8988T (cell line): ENCODE results near the gene FIBP.

Experiments used
- DNase-seq: peaks from one replicate; pipeline ENCODE4 v3.0.0; 2011

FIBP gene

DNA sequence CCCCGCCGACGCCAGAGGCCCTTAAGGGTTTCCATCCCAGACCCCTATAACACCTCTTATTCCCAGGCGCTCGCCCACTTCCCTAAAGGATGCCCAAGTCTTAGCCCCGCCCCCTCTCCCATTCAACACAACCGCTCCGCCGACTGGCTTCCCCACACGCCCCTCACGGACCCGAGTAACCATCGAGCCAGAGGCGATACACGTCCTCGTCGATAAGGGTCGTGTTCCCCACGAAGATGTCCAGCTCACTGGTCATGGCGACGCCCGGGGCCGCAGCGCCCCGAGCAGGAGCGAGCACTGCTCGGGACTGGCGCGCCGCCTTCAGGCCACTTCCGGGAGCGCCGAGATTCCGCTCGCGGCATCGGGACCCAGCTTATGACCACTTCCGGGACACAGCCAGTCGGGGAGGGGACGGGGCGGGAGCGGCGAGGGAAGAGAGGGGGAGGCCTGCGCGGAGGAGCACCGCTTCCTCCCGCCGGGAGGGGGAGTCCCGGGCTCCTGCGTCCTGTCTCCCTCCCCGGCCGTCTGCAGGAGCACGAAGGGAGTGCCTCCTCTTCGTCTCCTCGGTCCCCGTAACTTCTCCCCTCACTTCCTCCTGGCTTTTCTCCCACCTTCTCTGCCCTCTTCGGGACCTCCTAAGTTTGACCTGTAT is at the start of gene FIBP:
Gene FIBP, minus strand, starts transcription at position 309 of the 652 bp plus-strand sequence. Its CDS starts 53 bp downstream, at position 256.
- DNase-seq, result peak; percentile 99

- DNase-seq, result no peak
These were observed 49.5 kb upstream of the FIBP start for GRCh38 chr11:65937766-65938165.

GRCh38 chr11:65934014-65934413 is 45.7 kb upstream of the FIBP start:
- DNase-seq, result no peak

DNA sequence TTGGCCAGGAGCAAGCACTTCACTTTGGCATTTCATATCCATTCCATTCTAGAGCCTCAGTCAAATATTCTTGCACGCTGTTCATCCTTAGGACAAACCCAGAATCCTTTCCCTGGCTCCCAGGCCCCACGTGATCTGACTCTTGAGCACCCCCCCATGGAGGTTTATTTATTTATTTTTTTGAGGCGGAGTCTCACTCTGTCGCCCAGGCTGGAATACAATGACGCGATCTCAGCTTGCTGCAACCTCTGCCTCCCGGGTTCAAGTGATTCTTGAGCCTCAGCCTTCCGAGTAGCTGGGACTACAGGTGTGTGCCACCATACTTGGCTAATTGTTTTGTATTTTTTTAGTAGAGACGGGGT is 44.3 kb upstream of the FIBP start:
- no peak for DNase-seq

DNA sequence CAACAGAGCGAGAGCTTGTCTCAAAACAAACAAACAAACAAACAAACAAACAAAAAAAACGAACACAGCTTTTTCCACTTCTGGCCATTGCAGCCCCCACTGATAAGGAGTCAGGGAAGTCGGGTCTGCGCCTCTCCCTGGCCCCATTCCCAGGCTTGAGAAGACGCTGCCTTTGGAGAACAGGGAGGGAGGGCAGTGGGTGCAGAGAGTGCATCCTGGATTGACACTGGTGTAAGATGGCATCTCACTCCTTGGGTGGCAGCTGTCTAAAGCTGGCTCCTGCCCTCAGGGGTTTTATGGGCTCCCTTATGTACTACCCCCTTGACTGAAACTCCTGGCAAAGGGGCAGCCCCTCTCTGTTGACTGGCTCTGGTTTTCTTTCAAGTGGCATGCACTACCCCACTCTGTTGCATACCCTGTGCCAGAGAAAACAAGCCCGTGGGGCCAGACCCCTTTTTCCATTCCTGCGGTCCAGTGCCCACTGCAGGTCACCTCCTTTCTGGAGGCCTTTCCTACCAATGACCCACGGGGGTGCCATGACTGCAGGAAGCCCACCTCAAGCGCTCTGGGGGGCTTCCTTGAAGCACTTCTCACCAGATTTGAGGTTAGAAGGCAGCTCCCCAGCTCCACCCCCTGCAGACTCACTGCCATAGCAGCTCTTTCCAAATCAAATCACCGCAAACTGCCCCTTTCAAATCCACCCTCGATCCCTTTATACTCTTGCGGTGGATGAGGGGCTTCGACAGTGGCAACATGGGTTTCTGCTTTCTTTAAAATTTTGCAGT is 43.7 kb upstream of the FIBP start:
- DNase-seq, result no peak

DNA sequence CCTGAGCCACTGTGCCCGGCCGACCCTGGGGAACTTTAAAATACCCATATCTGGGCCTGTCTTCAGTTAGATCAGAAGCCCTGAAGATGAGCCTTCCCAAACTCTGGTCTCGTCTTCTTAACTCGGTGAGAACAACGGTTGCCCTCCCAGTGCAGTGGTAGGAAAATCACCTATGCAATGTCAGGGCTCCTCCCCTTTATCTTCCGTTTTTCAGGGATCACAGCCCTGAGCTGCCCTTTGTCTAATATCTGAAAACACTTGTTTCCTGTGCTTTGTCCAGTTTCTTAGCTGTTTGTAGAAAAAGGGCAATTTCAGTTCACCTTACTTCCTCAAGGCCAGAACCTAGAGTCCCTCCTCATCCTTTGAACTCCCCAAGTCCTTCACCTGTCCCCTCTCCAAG is 40.4 kb upstream of the FIBP start:
- DNase-seq, result no peak

- no peak for DNase-seq
These were observed 39.7 kb upstream of the FIBP start for GRCh38 chr11:65927904-65928397.

GRCh38 chr11:65925397-65925796 is 37.1 kb upstream of the FIBP start:
- no peak for DNase-seq

- no peak for DNase-seq
These were observed 34.3 kb upstream of the FIBP start for GRCh38 chr11:65922565-65922964.

DNA sequence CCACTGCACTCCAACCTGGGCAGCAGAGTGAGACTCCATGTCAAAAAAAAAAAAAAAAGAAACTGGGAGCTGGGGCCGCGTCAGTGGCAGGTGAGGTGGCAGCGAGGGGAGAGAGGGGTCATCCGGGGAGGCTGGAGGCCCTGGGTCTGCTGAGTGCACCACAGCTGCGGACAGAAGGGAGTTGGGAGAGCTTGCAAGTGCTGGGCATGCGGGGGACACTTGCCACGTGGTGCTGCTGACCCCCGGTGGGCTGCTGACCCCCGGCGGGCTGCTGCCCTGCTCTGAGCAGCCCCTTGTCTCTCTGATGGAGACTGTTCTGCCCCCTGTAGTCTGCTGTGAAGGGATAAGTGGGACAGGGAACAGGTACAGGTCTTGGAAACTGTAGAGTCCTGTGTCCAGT is 33.6 kb upstream of the FIBP start:
- DNase-seq, result no peak

- no peak for DNase-seq
These were observed 32.8 kb upstream of the FIBP start for GRCh38 chr11:65921033-65921555.

DNA sequence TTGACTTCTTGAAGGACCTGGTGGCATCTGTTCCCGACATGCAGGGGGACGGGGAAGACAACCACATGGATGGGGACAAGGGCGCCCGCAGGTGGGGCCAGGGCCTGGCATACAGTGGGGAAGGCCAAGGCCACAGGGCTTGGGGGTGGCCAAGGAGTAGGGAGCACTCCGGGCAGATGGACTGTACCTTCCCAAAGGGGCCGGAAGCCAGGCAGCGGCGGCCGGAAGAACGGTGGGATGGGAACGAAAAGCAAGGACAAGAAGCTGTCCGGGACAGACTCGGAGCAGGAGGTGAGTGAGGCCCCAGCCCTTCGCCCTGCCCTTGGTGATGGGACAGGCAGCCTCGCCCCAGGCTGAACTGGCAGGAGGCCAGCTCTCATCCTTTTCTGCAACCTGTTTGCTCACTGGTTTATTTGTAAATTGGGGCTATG is 32.1 kb upstream of the FIBP start:
- DNase-seq, result no peak

DNA sequence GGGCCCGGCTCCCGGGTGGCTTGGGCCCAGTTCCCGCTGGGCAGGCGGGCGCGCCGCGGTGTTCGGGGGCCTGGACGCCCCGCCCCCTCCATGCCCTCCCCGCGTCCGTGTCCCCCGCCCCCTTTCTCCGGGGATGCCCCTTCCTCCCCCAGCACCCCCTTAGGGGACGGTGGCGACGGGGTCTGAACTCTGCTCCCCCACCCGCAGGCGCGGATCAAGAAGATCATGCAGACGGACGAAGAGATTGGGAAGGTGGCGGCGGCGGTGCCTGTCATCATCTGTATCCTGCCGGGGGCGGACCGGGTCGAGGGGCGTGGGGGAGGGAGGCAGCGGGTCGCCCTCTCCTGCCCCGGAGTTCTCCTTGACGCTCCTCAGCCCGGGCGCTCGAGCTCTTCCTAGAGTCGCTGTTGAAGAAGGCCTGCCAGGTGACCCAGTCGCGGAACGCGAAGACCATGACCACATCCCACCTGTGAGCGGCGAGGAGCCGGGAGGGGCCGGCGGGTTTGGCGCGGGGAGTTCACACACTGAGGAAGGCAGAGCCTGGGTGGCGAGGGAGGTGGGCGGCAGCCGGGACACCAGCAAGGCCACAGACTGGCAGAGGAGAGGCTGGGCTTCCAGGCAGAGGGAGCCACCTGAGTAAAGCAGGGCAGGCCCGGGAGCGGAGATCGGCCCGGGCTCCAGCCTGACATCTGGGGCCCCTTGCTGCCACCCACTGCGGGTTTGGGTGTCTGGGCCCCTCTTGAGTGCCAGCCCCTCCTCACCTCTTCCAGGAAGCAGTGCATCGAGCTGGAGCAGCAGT is 31.5 kb upstream of the FIBP start:
- DNase-seq, result no peak

DNA sequence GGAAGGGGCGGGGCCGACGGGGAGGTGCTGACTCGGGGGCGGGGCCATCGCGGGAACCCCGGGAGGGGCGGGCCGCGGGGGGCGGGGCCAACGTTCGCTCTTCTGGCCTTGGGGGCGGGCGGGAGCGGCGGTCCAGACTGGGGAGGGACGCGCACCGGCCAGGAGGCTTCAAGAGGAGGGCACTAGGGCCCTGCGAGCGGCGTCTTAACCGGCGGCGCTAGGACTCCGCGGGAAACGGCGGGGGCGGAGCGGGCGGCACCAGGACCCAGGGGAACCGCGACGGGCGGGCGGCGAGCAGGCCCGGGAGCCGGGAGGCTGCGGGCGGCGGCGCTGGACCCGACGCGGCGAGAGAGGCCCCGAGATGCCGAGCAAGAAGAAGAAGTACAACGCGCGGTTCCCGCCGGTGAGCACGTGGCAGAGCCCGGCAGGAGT is 30.9 kb upstream of the FIBP start, which contains the start of gene DRAP1:
Gene DRAP1, plus strand, starts transcription at position 286 of the 432 bp plus-strand sequence. Its CDS starts 76 bp downstream, at position 362.
- peak; percentile 92 for DNase-seq

DNA sequence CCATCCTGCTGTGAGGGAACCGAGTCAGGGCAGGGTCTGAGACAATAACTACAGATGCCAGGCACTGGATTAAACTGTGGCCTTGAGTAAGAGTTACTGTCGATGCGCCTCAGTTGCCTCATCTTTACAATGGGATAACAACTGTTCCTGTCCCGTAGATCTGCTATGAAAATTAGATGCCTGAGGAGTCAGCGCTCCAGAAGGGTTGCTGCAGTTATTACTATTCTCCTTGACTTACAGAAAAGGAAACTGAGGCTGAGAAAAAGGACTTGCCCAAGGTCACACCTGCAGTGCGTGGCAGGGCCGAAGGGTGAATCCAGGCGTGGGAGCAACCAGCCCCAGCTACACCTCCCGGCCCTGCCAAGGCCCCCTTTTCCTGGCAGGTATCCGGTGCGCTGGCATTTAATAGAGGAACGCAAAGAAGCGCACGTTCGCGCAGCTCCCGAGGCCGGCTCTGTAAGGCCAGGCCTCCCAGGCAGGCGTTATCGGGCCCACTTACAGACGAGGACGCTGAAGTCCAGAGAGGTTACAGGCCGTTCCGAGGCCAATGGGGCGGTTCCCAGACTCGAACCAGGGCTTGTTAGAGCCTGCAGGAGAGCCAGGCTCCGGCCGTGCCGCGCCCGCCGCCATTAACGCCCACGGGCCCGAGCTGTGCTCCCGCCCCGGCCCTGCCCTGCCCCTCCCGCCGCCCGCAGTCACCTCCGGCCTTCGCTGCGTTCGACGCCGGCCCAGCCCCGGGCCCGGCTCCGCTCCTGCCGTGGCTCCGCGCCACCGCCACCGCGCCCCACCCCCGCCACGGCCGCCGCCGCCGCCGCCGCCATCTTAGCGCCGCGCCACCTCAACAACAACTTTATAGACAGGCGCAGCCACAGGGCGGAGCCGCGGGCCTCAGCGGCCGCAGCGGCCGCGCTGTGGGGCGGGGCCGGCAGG is 30.2 kb upstream of the FIBP start, which contains the start of gene C11orf68:
Gene C11orf68, minus strand, starts transcription at position 852 of the 930 bp plus-strand sequence. Its CDS starts 31 bp downstream, at position 821.
- DNase-seq, result no peak

GRCh38 chr11:65917434-65918210 is 29.4 kb upstream of the FIBP start:
- no peak for DNase-seq

- no peak for DNase-seq
These were observed 28.8 kb upstream of the FIBP start for GRCh38 chr11:65917077-65917433.

DNA sequence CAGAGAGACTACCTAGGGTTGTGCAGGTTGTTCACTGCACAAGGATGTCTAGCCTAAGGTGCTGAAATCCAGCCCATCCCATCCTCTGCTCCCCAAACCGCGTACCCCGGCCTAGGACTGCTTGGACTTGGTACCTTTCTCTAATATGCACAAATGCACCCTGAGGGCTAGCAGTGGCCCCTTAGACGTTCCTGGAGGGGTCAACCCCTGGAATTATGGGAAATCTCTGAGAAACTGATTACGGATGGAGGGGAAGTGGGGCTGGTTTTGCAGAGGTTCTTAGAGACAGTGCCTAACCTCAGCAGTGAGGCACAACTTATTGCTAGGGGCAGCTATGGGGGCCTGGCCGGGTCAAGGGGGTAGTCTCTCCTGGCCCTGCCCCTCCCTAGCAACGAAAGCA is 28.1 kb upstream of the FIBP start:
- DNase-seq, result no peak

DNA sequence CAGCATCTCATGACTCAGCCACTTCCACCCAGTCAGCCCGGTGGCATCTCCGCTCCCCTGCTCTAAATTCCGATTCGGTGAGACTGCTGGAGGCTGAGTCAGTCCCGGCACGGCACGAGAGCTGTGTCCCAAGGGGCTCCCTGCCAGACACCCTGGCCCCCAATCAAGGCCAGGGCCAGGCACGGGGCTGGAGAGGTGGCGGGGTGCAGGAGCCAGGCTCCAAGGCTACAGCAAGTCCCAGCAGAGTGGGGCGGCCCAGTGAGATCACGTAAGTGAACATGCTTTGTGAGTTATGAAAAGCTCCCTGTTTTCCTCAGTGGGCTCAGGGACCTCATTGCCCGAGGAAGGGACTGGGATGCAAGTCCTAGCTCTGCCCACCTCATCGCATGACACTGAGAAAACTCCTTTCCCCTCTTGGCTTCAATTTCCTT is 27.6 kb upstream of the FIBP start:
- DNase-seq, result peak; percentile 99

- no peak for DNase-seq
These were observed 27.0 kb upstream of the FIBP start for GRCh38 chr11:65915101-65915820.
